WERI-Rb-1 (cell line): ENCODE results near the gene KIRREL3.

Experiments used
- DNase-seq: peaks from one replicate; pipeline ENCODE4 v3.0.0-alpha.2; 2020
- H3K27ac ChIP-seq: fragments of 250-450 bp; sonication (Bioruptor Pico); 2 replicates; pipeline ENCODE4 v1.5.1; 2020; ENCODE audit warnings: mild to moderate bottlenecking, moderate library complexity
- H3K27me3 ChIP-seq: fragments of 250-450 bp; sonication (Bioruptor Pico); 2 replicates; pipeline ENCODE4 v1.5.1; 2021; ENCODE audit warnings: mild to moderate bottlenecking, low read depth, moderate library complexity; ENCODE audit not compliant: insufficient read depth, severe bottlenecking
- H3K36me3 ChIP-seq: fragments of 250-450 bp; sonication (Bioruptor Pico); 2 replicates; pipeline ENCODE4 v1.5.1; 2020; ENCODE audit warnings: mild to moderate bottlenecking, moderate library complexity
- H3K4me3 ChIP-seq: 2 replicates; pipeline ENCODE4 v1.5.1; 2011; ENCODE audit warnings: low read depth, mild to moderate bottlenecking, control low read depth, low read length
- H3K9me3 ChIP-seq: fragments of 250-450 bp; sonication (Bioruptor Pico); 2 replicates; pipeline ENCODE4 v1.5.1; 2021; ENCODE audit warnings: mild to moderate bottlenecking, moderate library complexity; ENCODE audit not compliant: severe bottlenecking
- TF ChIP-seq, protein P1 (sequence below): IDR thresholded peaks from 2 replicates; pipeline ENCODE4 v1.5.1; 2011; ENCODE audit warnings: low read depth, mild to moderate bottlenecking, control low read depth, inconsistent platforms, low read length

KIRREL3 gene

DNA sequence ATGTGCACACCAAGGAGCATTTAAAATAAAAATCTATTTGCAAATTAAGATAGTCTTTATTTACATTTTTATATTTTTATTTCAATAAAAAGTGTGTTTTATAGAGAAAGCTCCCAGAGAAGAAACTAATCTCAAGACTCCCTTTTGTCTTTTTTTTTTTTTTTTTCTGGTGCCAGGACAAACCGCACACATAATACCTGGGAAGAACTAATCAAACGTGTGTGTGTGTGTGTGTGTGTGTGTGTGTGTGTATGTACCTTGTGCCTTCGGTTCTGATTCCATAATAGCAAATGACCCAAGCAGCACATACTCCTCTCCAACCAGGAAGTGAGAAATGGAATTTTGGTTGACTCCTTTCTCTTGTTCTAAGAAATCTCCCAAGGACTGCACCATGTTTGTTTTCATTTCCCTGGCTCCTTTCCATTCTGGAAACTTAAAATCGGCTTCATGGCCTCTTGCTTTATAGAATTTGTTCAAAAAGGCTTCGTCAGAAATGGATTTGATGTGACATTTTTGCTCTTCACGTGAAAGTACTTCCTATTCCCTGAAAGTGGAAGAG lies 579.8 kb downstream of the KIRREL3 start:
- Histone ChIP-seq H3K9me3 (no peaks in the 10 kb centered on the region), H3K27me3 (no peaks in the 10 kb centered on the region), H3K4me3 (no peak overlapping the region), H3K27ac (no peak overlapping the region), H3K36me3 (peaks cover 7% of the 10 kb centered on the region)
- TF ChIP-seq, protein P1, sequence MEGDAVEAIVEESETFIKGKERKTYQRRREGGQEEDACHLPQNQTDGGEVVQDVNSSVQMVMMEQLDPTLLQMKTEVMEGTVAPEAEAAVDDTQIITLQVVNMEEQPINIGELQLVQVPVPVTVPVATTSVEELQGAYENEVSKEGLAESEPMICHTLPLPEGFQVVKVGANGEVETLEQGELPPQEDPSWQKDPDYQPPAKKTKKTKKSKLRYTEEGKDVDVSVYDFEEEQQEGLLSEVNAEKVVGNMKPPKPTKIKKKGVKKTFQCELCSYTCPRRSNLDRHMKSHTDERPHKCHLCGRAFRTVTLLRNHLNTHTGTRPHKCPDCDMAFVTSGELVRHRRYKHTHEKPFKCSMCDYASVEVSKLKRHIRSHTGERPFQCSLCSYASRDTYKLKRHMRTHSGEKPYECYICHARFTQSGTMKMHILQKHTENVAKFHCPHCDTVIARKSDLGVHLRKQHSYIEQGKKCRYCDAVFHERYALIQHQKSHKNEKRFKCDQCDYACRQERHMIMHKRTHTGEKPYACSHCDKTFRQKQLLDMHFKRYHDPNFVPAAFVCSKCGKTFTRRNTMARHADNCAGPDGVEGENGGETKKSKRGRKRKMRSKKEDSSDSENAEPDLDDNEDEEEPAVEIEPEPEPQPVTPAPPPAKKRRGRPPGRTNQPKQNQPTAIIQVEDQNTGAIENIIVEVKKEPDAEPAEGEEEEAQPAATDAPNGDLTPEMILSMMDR: no peak
- no peak for DNase-seq

DNA sequence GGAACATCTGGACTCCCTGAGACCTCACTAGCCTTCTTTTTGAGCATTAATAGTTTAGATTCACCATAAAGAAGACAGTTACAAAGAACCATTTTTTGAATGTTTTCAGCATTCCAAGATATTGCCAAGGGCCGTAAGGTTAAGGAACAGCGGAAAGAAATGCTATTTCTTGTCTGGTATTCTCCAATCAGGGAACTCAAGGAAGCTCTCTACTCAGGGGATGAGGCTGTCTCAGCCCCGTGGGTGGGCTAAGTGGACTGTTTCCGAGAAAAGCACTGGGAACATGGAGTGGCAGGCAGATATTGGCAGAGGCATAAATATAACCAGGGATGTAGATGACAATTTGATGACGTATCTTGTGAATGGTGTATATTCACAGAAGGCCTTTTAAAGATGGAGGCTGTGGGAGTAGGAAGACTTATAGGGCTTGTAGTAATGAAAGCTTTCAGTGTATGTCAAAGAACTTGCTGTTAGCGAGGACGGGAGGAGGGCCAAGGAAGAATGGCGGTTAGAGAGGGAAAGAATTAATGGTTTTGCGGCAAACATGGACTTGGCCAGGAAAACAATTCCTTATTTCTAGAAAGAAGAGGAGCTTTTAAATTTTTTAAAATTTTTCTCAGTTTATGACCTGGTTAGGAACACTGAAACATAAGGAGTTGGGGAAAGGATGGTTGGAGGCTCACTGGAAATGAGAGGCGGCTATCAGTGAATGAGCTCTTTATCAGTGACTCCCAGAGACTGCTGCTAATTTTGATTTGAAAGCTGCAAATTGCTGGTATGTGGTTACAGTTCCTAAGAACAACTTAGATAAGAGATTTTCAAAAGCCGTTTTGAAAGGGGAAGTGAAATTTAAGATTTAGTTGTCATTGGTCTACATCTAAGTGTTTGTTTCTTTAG lies 580.5 kb downstream of the KIRREL3 start:
- no peak overlapping the region for H3K4me3 ChIP-seq
- TF ChIP-seq, protein P1: no peak

DNA sequence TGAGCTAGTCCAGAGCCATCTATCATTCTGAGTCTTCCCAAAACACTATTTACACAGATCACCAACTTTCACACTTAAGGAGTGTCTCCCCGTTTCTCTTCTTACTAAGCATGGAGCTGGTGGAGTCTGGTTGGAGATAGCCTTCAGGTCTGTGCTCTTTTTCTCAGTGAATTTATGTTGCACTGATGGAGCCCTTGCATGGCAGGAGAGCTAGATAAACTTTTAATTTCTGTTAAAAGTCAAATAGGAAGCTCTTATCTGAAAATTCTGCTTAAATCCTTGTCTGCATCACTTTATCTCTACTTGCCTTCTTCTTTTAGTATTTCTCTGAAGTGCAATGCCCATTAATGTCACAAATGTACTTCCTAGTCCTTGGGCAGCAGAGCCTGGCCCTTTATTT lies 581.7 kb downstream of the KIRREL3 start:
- no peak overlapping the region for H3K4me3 ChIP-seq
- no peaks in the 10 kb centered on the region for H3K27me3 ChIP-seq
- no peak for DNase-seq
- no peaks in the 10 kb centered on the region for H3K9me3 ChIP-seq
- peaks cover 24% of the 10 kb centered on the region for H3K36me3 ChIP-seq
- TF ChIP-seq, protein P1: no peak
- H3K27ac ChIP-seq: no peak overlapping the region

More for the DNA sequence above, 580.5 kb downstream of the KIRREL3 start:
- Histone ChIP-seq H3K36me3 (peaks cover 14% of the 10 kb centered on the region), H3K27ac (no peak overlapping the region), H3K27me3 (no peaks in the 10 kb centered on the region), H3K9me3 (no peaks in the 10 kb centered on the region)
- DNase-seq: no peak

GRCh38 chr11:126417091-126417862 lies 583.3 kb downstream of the KIRREL3 start:
- H3K4me3 ChIP-seq: no peak overlapping the region
- H3K9me3 ChIP-seq: no peaks in the 10 kb centered on the region
- DNase-seq: no peak
- TF ChIP-seq, protein P1: no peak
- H3K27ac ChIP-seq: no peak overlapping the region
- H3K27me3 ChIP-seq: no peaks in the 10 kb centered on the region
- peaks cover 33% of the 10 kb centered on the region for H3K36me3 ChIP-seq

DNA sequence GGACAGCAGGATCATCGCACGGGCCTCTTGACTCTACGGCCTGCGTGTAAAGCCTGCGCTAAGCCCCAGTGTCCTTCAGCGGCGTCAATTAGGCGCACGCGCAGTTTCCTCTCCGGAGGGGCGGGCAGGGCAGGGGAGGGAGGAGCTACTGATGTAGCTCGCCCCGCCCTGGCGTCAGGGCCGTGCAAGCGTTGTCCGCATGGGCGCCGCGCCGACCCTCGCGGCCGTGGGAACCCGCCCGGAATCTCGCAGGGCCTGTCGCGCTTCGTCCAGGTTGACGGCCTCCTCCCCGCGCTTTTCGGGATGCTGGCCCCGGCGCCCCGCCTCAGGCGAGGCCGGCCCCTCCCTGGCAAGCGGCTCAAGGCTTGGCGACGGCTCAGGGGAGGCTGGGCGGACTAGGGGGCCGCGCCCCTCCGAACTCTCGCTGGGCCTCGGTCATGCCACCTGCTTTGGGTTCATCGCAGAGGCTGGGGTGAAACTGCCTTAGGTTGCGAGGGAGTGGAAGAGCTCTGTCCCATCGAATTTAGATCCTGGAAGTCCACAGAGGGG lies 584.0 kb downstream of the KIRREL3 start:
- TF ChIP-seq, protein P1: no peak
- DNase-seq: no peak
- Histone ChIP-seq H3K27ac (no peak overlapping the region), H3K9me3 (no peaks in the 10 kb centered on the region), H3K36me3 (peaks cover 40% of the 10 kb centered on the region), H3K27me3 (no peaks in the 10 kb centered on the region), H3K4me3 (no peak overlapping the region)
